ENCODE data around the gene SLC15A5. TPM values are rescaled to one million over a fixed set of nuclear protein-coding genes. Genes with fewer than 3 reads are reported as not detected.

Gene SLC15A5, protein sequence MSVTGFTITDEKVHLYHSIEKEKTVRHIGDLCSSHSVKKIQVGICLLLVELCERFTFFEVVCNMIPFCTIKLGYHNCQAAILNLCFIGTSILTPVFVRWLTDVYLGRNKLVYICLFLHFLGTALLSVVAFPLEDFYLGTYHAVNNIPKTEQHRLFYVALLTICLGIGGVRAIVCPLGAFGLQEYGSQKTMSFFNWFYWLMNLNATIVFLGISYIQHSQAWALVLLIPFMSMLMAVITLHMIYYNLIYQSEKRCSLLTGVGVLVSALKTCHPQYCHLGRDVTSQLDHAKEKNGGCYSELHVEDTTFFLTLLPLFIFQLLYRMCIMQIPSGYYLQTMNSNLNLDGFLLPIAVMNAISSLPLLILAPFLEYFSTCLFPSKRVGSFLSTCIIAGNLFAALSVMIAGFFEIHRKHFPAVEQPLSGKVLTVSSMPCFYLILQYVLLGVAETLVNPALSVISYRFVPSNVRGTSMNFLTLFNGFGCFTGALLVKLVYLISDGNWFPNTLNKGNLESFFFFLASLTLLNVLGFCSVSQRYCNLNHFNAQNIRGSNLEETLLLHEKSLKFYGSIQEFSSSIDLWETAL
- not detected for total RNA-seq

- H3K4me3 ChIP-seq, result no peak within 1 kb of the TSS
- no peaks in the 10 kb centered on the region for H3K36me3 ChIP-seq
- 89% methylated on average over 5 of the region's 5 CpGs for WGBS
- H3K27ac ChIP-seq, result no peak within 1 kb of the TSS
- no peaks in the 10 kb centered on the region for H3K9me3 ChIP-seq
- H3K27me3 ChIP-seq, result no peaks in the 10 kb centered on the region
- TF ChIP-seq EP300 (IDR thresholded peaks at IDR 0.05) (no peak), POLR2AphosphoS5 (IDR thresholded peaks at IDR 0.05) (no peak), POLR2A (IDR thresholded peaks at IDR 0.05) (no peak)
- TF ChIP-seq, protein P1, sequence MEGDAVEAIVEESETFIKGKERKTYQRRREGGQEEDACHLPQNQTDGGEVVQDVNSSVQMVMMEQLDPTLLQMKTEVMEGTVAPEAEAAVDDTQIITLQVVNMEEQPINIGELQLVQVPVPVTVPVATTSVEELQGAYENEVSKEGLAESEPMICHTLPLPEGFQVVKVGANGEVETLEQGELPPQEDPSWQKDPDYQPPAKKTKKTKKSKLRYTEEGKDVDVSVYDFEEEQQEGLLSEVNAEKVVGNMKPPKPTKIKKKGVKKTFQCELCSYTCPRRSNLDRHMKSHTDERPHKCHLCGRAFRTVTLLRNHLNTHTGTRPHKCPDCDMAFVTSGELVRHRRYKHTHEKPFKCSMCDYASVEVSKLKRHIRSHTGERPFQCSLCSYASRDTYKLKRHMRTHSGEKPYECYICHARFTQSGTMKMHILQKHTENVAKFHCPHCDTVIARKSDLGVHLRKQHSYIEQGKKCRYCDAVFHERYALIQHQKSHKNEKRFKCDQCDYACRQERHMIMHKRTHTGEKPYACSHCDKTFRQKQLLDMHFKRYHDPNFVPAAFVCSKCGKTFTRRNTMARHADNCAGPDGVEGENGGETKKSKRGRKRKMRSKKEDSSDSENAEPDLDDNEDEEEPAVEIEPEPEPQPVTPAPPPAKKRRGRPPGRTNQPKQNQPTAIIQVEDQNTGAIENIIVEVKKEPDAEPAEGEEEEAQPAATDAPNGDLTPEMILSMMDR (IDR thresholded peaks at IDR 0.05), result no peak
- DNase-seq (ENCODE audit: low spot score in 2 of 2), result no peak
- no peaks in the 10 kb centered on the region for H3K4me1 ChIP-seq
Observed at GRCh38 chr12:16277585-16277984, at the start of gene SLC15A5. SLC15A5 (minus strand) TSS chr12:16277685; CDS start chr12:16277685, 0 bp downstream.

GRCh38 chr12:16325426-16325825, 47.9 kb upstream of the SLC15A5 start:
- TF ChIP-seq POLR2A (IDR thresholded peaks at IDR 0.05) (no peak), POLR2AphosphoS5 (IDR thresholded peaks at IDR 0.05) (no peak), EP300 (IDR thresholded peaks at IDR 0.05) (no peak)
- TF ChIP-seq, protein P1 (IDR thresholded peaks at IDR 0.05), result no peak
- 23% methylated on average over 3 of the region's 3 CpGs for WGBS
- H3K4me1 ChIP-seq, result no peaks in the 10 kb centered on the region
- no peaks in the 10 kb centered on the region for H3K27me3 ChIP-seq
- H3K9me3 ChIP-seq, result no peaks in the 10 kb centered on the region
- no peak overlapping the region for H3K4me3 ChIP-seq
- H3K36me3 ChIP-seq, result no peaks in the 10 kb centered on the region
- no peak for DNase-seq (ENCODE audit: low spot score in 2 of 2)
- H3K27ac ChIP-seq, result no peak overlapping the region

DNA sequence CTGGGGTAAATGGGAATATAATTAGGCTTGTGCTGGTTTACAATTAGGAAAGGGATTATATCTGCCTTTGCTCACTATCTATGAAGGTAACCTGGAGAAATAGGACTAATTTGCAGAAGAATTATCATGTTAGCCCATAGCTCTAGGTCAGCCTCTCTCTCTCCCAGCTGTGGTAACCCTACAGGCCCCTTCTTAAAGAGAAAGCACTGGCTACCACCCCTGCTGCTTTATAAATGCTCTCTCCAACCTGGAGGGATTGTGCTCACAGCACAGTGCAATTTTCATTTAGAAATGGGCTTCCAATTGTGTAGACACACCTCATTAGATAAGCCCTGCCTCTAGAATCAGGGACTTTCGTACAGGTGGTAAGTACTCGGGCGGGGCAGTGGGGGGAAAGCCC, 47.3 kb upstream of the SLC15A5 start:
- H3K27me3 ChIP-seq, result no peaks in the 10 kb centered on the region
- H3K27ac ChIP-seq, result no peak overlapping the region
- no peaks in the 10 kb centered on the region for H3K4me1 ChIP-seq
- DNase-seq (ENCODE audit: low spot score in 2 of 2), result no peak
- WGBS, result 88% methylated on average over 3 of the region's 3 CpGs
- no peaks in the 10 kb centered on the region for H3K36me3 ChIP-seq
- TF ChIP-seq POLR2A (IDR thresholded peaks at IDR 0.05), result no peak
- TF ChIP-seq EP300 (IDR thresholded peaks at IDR 0.05), result no peak
- TF ChIP-seq, protein P1 (IDR thresholded peaks at IDR 0.05), result no peak
- TF ChIP-seq POLR2AphosphoS5 (IDR thresholded peaks at IDR 0.05), result no peak
- no peak overlapping the region for H3K4me3 ChIP-seq
- no peaks in the 10 kb centered on the region for H3K9me3 ChIP-seq

GRCh38 chr12:16324272-16324671, 46.8 kb upstream of the SLC15A5 start:
- no peaks in the 10 kb centered on the region for H3K27me3 ChIP-seq
- no peak for DNase-seq (ENCODE audit: low spot score in 2 of 2)
- no peaks in the 10 kb centered on the region for H3K9me3 ChIP-seq
- no peaks in the 10 kb centered on the region for H3K4me1 ChIP-seq
- no peaks in the 10 kb centered on the region for H3K36me3 ChIP-seq
- WGBS, result 72% methylated on average over 5 of the region's 5 CpGs
- no peak overlapping the region for H3K27ac ChIP-seq
- TF ChIP-seq POLR2A (IDR thresholded peaks at IDR 0.05) (no peak), POLR2AphosphoS5 (IDR thresholded peaks at IDR 0.05) (no peak), EP300 (IDR thresholded peaks at IDR 0.05) (no peak)
- TF ChIP-seq, protein P1 (IDR thresholded peaks at IDR 0.05), result no peak
- no peak overlapping the region for H3K4me3 ChIP-seq

DNA sequence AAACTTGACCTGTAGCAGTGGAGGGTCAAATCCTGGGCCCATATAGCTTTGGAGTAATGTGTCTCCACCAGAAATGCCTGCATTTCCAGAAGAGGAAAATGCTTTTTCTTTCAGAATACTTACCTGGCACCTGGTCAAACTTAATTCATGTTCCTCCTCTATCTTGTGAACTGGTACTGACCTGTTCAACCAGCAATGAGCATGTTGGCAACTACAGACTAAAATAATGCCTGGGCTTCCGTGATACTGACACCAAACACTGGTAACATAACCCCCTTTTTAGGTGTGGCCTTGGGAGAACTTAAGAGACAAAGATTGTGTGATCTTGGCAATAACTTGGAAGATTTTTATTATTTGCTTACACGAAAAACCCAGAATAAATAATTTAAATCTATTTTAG, 46.2 kb upstream of the SLC15A5 start:
- Histone ChIP-seq H3K27ac (no peak overlapping the region), H3K36me3 (no peaks in the 10 kb centered on the region), H3K9me3 (no peaks in the 10 kb centered on the region), H3K4me3 (no peak overlapping the region), H3K27me3 (no peaks in the 10 kb centered on the region), H3K4me1 (no peaks in the 10 kb centered on the region)
- WGBS, result 58% methylated on average over 2 of the region's 2 CpGs
- TF ChIP-seq POLR2A (IDR thresholded peaks at IDR 0.05) (no peak), POLR2AphosphoS5 (IDR thresholded peaks at IDR 0.05) (no peak), EP300 (IDR thresholded peaks at IDR 0.05) (no peak)
- TF ChIP-seq, protein P1 (IDR thresholded peaks at IDR 0.05), result no peak
- DNase-seq (ENCODE audit: low spot score in 2 of 2), result no peak

Measured in suprapubic skin (tissue), 4 donors.